GM21825 (cell line): ENCODE data around the gene LUZP1.
"Not testable (repeated sequence)": the region's sequence is repeated elsewhere in the genome, so short reads cannot be mapped to it uniquely, and the experiment has no call there.

Experiments used
- ATAC-seq: cut with Tn5 transposase; IDR thresholded peaks from one replicate; pipeline ENCODE4 v1.9.1; 2021; ENCODE audit warnings: mild to moderate bottlenecking, moderate library complexity; ENCODE audit not compliant: unreplicated experiment

Gene LUZP1

DNA sequence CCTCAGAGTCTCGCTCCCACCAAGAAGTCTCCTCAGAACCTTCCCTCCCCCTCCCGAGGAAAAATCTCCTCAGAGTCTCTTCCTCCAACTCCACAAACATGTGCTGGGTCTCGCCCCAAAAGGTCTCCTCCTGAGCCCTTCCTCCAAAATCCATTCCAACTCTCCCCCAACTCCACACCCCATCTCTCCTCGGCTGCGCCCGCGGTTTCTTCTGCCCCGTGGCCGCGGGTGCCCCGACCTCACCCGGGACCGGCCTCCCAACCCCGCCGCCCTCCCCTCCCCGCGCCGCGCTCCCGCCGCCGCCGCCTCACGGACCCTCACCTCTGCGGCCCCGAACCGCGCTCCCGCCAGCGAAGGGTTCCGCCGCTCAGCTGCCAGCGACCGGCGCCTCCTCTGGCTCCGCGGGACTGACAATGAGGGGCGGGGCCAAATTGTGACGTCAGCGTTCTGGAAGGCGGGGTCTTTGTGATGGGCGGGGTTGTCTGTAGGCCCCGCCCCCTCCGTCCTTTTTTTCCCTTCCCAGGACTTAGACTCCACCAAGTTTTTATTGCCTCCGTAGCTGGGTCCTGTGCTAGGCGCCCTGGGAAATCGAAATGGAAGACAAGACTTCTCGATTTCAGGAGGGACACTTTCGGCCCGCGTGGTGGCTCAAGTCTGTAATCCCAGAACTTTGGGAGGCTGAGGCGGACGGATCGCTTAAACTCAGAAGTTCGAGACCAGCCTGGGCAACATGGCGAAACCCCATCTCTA, at the start of gene LUZP1:
TSS of gene LUZP1 (minus strand) at position 412 of the 750 bp plus-strand sequence.
- peak; percentile 62 for ATAC-seq

DNA sequence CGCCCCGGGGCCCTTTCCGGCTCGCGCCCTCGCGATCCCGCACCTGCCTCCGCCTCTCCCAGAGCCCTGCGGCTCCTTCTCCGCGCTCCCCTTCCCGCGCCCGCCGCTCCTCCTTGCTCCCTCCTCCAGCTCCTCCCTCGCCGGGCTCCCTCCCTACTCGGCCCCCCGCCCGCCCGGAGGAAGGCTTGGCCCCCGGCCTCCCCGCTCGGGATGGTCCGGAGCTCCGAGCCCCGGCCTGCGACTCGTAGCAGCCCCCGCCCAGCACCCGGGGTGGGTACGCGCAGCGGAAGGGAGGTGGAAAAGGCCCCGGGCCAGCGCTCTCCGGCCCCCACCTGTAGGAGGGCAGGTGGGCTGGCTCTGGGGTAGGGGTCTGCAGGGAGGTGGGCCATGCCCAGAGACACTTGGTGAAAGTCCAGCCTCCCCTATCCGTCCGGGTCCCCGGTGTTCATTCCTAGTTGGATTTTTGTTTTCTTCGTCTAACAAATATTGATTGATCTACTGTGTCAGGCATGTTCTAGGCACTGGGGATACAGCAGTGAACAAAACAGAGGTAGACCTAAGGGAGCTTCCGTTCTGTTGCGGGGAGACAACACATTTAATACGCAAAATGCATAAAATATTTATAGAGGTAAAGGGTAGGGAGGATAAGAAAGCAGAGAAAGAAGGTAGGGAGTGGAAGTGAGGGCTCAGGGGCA, 48.9 kb upstream of the LUZP1 start, which contains the start of gene HTR1D:
TSS of gene HTR1D (minus strand) at position 82 of the 695 bp plus-strand sequence. CDS start 23,283 bp downstream, outside the sequence.
- ATAC-seq, result no peak

DNA sequence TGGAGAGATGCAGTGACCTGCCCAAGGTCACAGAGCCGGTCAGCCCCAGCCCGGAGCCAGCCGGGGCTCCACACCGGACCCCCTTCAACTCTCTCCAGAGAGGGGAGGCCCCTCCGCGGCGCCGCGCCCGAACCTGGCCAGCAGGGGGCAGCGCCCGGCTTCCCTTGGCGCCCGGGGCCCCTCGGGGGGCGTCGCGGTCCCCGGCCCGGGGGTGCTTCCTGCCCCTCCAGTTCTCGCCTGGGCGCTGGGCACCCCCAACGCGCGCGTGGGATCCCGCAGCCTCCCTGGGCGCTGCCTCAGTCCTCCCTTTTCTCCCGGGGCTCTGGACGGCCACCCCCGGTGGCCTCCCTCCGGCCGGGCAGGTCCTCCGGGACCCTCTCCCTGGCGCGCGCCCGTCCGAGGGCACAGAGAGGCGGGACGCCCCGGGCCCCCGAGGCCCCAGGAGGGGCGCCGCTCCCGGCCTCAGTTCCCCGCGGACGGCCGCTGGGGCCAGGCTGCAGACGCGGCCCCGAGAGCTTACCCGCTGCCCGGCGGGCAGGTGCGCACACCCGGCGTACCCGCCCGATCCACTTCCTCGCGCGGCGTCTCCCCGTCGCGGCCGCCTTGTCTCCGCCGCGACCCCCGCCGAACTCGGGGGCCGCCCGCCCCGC, 48.2 kb upstream of the LUZP1 start:
- no peak for ATAC-seq

DNA sequence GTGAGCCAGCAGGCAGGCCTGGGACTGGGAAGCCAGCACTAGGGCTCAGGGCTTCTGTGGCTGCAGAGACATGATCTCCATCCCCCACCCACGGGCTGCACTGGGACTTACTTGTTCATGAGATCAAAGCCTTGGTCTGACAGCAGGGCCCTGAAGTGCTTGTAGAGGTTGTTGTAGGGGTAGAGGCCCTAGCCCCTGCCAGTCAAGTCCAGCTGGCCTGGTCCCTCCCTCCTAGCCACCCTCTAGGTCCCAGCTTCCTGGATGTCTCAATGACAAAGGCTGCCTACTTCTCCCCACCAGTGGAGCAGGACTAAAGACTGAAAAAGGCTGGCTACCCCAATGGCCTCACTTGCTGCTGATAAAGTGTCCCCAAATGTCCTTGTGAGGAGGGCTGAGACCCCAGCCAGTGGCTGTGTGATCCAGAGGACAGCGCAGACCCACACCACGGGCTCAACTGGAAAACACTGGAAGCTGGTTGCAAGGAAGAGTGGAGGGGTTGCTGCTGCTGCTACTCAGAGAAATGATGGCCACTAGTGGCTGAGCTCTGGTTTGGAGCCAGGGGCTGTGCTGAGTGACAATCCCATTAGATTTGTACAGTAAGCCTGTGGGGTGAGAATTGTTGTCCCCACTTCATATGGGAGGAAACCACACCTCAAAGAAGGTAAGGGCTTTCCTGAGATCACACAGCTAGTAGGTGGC, 47.2 kb upstream of the LUZP1 start:
- no peak for ATAC-seq

DNA sequence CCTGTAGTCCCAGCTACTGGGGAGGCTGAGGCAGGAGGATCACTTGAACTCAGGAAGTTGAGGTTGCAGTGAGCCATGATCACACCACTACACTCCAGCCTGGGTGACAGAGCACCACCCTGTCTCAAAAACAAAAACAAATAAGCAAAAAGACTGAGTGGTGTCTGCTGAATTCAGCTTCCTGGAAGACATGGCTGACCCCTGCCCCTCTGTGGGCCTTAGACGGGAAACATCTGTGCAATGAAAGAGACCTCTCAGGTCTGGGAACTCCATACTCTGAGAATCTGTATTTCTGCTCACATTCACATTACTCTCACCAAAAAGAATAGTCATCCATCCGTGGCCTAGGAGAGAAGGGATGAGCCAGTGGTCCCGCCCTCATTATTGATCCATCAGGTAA, 46.6 kb upstream of the LUZP1 start:
- ATAC-seq, result no peak

DNA sequence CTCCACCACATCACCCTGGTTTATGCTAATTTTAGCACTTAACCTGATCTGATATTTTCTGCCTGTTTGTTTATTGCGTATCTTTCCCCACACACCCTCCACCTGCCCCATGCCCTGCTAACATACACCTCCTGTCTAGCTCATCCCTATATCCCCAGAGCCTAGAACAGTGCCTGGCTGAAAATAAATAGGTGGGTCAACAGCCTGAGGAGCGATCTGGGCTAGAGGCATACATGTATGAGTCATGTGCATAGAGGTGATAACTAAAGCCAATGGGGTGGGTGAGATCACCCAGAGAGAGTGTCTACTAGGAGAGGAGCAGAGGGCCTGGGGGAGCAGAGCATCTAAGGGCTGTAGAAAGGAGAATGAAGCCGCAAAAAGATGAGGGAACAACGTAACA, 46.0 kb upstream of the LUZP1 start:
- ATAC-seq, result no peak

DNA sequence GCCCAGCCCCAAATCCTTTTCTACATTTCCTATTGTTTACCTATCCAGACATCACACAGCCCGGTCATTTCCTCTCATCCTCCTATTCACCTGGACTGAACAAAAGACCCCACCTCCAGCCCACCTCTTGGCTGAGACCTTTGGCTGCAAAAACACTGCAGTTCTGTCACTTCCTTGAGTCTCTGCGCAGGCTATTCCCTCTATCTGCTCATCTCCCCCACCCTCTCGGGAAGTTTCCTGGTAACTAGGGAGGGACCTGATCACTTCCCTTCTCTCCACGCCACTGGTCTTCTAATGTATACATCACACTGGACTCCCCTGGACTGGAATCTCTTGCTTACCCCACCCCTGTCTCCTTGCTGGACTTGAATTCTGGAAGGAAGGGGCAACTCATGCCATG, 43.3 kb upstream of the LUZP1 start:
- ATAC-seq, result no peak

DNA sequence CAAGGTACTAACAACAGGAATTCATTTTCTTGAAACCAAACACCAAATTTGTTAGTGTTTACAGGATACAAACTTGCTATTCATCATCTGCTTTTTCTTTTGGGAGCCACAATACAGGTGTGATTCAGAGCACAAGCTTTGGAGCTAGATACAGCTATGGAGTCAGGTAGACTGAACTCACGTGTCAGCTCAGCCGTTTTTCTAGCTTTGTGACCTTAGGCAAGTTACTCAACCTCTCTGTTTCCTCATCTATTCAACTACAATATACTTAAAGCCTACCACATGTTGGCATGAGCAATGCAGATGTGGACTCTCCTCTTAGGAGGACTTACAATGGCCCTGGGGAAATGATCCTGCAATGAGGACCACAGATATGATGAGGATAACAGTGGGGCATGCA, 42.3 kb upstream of the LUZP1 start:
- no peak for ATAC-seq

DNA sequence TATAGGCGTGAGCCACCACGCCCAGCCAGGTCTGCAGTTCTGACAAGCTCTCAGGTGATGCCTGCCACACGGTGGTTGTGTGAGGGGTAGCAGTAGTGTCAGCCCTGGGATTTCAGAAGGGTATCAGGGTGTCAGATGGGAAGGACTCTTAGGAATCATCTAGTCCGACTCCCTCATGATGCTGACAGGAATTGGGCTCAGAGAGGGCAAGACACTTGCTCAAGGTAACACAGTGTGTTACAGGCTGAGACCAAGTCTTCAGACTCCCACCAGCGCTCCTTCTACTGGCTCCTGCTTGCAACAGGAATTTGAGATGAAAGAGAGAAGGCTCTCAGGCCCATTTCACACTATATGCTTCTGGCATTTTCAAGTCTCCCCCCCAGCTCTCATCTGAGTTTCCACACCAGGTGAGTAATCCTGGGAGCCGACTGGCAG, 41.7 kb upstream of the LUZP1 start:
- no peak for ATAC-seq

DNA sequence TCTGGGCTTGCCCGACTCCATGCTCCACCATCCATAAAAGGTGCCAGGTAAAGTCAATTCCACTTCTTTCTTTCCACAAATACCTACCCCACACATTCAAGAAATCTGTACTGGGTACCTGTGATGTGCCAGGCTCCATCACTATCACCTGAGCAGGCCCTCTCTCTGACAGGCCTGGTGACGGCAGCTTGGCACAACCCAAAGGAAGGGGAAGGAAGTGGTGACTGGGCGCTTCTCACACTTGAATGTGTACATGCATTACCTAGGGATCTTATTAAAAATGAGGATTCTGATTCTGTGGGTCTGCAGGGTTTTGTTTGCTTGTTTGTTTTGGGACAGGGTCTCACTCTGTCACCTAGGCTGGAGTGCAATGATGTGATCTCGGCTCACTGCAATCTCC, 41.1 kb upstream of the LUZP1 start:
- ATAC-seq, result no peak

DNA sequence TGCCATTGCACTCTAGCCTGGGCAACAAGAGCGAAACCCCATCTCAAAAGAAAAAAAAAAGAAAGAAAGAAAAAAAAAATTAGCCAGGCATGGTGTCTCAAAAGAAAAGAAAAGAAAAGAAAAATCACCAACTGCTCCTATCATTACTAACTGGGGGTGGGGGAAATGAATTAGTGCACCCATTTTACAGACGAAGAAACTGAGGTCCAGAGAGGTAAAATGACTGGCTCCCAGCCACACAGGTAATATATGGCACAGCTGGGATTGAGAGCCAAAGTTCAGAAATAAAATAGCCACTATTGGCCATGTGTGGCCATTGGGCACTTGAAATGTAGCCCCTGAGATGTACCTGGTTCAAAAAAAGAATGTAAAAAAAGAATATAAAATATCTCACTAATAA, 39.9 kb upstream of the LUZP1 start:
- ATAC-seq, result no peak

DNA sequence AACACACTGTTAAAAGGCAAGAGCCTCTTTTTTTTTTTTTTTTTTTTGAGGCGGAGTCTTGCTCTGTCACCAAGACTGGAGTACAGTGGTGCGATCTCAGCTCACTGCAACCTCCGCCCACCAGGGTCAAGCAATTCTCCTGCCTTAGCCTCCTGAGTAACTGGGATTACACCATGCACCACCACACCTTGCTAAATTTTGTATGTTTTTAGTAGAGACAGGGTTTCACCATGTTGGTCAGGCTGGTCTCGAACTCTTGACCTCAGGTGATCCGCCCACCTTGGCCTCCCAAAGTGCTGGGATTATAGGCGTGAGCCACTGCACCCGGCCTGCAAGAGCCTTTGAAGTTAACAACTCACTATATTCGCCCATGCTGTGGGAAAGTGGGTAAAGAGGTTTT, 39.1 kb upstream of the LUZP1 start:
- not testable (repeated sequence) for ATAC-seq

DNA sequence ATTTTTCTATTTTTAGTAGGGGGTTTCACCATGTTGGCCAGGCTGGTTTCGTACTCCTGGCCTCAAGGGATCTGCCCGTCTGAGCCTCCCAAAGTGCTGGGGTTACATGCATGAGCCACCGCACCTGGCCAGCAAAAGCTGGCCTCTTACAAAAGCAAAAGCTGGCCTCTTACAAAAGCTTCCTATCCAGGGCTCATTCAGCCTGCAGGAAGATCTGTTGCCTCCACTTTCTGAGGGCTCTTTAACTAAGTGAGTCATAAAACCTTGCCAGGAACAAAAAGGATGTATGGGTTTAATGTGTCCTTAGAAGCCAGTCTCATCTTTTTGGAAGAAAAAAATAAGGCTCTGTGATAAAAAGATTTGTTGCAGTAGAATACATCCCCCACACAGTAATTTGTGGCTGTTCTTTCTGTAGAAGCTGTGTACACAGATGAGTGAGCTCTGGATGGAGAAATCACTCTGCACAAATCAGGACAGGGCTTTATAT, 33.6 kb upstream of the LUZP1 start:
- ATAC-seq, result no peak

DNA sequence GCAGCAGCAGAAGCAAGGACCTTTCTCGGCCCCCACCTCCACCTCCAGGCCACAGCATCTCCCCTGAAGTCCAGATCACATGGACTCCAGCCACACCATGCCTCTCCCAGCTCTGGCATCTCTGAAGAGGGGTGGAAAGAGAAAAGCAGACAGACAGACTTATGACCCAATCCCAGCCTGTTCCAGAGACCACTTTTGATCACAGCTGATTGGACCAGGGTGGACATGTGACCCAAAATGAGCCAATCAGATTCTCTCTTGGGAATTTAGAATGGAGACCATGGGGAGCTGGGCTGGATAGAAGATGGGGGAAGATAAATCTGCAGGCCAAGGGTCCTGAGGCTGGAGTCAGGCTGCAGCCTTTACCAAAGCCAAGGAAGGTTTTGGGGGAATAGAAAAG, 32.2 kb upstream of the LUZP1 start:
- no peak for ATAC-seq

DNA sequence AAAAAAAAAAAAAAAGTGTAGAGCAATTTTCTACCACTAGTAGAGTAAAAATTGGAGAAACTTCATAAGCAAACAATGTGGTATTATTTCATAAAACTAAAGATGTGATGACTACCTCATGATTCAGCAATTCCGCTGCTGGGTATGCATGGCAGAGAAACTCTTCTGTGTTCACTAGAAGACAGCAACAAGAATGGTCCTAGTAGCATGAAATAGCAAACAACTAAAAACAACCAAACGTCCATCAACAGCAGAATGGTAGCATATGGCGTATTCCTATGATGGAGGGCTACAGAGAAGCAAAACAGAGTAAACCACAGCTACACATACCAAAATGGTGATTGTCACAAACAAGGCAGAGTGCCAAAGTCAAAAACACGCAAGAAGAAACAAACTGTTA, 29.7 kb upstream of the LUZP1 start:
- ATAC-seq, result no peak

DNA sequence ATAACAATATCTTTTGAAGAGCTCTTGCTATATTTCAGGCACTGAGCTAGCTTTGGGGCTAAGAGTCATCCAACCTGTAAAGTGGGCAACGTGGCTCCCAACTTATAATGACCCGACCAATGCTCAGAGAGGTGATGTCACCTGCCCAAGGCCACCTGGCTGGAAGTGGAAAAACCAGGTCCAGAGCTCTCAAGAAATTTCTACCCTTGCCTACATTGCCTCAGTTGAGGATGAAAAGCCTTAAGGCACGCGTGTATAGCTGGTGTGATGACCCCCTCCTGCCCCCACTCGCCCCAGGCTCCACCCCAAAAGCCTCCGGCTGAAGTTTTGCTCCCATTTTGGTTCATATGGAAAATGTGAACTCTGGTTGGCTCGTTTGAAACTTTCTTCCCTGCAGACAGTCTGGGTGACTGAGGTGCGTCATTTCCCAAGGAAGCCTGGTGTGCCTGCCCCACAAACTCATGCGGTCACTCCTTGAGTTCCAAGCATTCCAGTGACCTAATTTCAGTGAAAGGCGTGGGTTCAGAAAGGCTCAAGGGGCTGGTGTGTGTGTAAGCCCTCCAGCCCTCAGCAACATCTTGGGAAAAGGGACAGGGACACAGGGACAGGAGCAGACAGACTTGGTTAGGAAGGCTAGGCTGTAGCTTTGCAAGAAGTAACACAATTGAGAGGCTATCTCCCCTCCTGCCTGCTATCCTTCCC, 28.1 kb upstream of the LUZP1 start:
- no peak for ATAC-seq

DNA sequence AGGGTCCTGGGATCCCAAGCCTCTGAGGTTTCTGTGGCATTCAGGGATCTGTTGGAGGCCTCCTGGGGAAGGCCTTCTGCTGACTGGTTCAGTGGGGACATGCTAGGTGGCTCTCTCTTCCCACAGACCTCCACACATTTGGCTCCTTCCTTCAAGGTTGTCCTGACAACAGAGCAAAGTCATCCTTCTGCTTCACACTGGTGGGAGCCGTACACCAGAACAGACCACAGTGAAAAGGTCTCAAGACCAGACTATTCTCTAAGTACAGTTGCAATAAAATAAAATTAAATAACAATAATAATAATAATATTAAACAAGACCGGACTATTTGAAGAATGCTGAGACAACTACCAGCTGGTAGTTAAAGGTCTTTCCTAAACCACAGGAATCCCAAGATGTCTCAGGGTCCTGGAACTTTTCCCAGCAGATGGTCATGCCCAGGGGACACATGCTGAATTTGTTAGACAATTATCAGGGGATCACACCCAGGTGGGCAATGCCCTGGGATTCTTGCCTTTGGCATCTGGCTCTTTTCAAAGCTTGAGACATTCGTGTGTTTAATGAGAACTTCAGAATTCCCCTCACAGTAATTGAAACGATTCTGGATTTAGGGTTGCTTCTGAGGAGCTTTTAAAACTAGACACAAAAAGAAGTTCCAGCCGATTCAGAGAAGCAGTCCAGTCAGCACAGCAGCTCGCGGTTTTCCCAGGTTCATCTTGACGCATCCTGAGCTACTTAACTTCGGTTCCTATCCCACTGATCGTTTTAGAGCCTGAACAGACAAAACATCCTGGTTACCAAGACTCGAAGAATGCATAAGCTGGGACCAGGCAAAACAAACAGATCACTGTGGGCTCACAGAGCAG, 25.7 kb upstream of the LUZP1 start:
- ATAC-seq, result no peak

DNA sequence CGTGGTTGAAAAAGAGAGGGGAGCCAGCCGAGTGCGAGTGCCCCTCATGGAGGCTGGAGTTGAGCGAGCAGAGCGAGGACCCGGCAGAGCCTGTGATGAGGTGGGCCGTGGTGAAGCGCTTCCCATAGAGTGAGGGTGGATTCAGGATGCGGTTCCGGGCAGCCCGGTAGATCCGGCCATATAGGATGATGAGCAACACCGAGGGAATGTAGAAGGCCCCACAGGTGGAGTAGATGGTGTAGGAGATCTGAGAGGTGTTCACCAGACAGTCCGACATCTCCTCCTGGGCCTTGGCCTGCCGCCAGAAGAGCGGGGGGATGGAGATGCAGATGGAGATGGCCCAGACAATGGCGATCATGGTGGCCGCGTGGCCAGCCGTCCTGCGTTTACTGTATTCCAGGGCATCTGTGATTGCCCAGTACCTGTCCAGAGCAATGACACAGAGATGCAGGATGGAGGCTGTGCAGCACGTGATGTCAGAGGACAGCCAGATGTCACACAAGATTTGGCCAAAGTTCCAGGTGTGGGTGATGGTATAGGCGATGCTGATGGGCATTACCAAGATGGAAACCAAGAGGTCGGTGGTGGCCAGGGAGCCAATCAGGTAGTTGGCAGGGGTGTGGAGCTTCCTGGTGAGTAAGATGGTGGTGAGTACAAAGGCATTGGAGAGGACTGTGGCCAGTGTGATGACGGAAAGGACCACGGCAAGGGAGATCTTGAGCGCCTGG, 24.9 kb upstream of the LUZP1 start:
- ATAC-seq, result no peak

DNA sequence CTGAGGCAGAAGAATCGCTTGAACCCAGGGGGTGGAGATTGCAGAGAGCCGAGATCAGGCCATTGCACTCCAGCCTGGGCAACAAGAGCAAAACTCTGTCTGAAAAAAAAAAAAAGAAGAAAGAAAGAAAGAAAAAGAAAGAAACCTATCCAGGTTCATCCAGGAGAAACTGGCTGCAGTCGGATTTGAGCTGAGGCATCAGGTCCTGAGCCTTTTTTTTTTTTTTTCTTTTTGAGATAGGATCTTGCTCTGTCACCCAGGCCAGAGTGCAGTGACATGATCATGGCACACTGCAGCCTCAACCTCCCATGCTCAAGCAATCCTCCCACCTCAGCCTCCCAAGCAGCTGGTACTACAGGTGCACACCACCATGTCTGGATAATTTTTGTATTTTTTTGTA, 22.5 kb upstream of the LUZP1 start:
- no peak for ATAC-seq
